Activated CD8-positive, alpha-beta memory T cell treated with anti-CD3 and anti-CD28 coated beads for 24 hours (primary cell): ENCODE results near the gene PRXL2A.

Source experiments
- DNase-seq: peaks from one replicate; pipeline ENCODE4 v3.0.0-alpha.2; 2020

PRXL2A gene

DNA sequence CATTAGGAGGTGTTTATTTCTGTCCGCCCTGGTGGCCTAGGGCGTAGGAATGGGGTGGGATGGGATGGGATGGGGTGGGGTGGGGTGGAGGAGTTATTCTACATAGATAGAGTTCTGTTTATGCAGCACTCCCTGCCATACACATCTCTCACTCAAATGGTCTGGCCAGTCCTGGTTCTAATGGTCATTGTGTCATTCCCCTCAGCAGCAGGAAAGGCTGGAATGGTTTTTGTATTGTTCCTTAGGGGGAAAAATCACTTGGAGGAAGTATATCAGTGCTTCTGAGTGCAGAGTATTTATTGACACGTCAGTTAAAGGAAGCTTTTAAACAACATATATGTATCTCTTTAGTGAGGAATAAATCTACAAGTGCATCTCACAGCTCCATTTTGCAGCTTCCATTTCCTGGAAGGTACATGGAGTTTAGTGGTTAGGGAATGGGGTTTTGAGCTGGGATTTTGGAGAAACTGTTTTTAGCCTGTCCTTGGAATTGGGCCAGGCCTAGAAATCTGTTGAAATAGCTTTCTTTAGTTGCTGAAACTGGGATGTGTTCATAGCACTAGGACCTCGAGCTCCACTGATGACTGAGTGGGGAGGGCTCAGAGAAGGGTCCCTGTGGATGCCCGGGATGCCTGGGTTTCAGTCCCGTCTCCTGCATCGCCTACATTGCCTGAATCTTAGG lies 54.1 kb downstream of the PRXL2A start:
- DNase-seq: no peak

DNA sequence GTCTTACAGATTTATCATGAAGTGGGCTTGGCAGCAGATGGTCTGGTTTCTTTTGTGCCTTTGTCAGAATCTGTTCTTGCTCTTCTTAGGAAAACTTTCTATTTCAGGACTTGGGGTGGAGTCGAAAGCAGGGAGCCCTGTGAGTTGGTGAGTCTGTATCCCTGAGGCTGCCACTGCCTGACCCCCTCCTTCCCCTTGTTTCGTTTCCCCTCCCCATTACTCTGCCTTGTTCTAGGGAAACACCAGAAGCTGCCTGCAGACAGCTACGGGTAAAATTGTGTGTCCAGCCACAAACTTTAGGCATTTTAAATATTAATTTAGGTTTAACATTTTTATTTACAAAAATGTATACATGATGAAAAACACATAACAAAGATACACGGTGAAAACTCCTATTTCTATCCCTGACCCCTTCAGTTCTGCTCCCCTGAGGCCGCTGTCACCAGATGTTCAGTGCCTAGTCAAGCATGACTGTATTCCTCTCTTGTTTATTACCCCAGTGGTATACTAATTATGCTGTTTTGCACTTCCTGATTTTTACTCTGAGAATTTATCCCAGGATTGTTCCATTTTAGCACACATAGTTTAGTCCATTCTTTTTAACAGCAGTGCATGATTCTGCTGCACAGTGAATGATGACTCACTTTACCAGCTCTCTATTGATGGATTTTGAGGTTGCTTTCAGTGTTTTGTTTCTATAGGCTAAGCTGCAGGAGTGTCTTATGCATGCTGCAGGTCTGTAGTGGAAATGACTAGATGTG lies 54.8 kb downstream of the PRXL2A start:
- no peak for DNase-seq

GRCh38 chr10:80463868-80464267 lies 55.5 kb downstream of the PRXL2A start:
- peak; percentile 65 for DNase-seq

GRCh38 chr10:80464557-80465450 lies 56.5 kb downstream of the PRXL2A start:
- DNase-seq: peak; percentile 72

DNA sequence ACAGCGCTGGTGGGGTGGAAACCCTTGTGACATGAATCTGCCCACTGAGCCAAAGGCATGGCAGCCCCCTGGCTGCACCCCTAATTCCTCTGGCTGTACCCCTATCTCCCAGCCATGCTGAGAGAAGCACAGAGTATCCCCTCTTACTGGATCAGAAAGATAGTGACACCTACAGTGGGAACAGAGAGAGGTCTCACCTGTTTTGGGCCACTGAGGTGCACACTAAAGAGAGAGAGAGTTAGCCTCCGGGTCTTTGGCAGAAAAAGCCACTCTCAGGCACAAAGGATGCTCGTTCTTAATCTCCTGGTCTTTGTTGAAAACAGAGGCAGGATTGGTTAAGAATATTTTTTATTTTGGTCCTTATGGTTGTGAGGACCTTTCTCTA lies 57.1 kb downstream of the PRXL2A start:
- no peak for DNase-seq

GRCh38 chr10:80465839-80466590 lies 57.7 kb downstream of the PRXL2A start:
- DNase-seq: peak; percentile 73

GRCh38 chr10:80466724-80467326 lies 58.5 kb downstream of the PRXL2A start:
- DNase-seq: no peak

DNA sequence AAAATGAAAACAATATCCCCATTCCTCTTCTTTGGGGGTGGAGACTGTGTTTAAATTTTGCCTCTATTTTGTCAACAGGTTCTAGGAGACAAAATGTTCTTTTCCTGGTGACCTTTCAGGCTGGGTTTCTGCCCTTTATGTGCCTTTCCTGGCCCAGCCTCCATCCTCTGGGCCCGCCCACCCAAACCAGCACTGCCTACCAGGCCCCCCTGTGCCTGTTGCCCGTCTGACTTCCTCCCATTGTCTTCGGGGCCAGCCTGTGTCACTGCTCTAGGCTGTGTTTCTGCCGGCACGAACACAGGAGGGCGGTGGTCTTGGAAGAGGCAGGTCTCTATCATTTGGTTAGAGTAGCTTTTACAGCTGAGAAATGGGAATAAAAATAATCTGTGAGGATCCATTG lies 59.7 kb downstream of the PRXL2A start:
- DNase-seq: peak; percentile 85

DNA sequence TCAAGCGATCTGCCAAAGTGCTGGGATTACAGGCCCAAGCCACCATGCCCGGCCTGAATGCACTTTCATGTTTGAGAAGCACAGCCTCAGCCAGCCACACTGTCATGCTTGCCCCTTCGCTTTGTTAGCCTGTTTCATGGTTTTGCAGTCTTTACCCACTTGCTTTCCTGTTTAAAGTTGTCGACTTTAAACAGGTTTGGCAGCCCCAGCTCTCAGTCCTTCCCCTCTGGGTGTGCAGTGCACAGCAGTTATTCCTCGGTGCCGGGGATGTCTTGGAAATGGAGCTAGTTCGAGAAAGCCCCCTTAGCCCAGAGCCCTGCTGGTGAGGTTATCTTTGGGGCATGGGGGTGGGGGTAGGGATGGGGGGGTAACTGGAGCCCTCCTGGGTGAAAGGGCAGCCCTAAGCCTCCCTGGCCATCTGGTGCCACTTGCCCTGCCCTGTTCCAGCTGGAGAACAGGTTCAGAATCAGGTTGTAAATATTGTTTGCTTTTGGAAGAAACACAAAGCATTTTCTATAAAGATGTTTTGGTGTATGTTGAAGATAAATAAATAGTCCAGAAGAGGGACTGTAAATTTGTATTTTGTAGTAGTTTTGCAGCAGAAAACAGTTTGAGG lies 60.6 kb downstream of the PRXL2A start:
- peak; percentile 64 for DNase-seq

GRCh38 chr10:80470266-80470665 lies 61.9 kb downstream of the PRXL2A start:
- DNase-seq: no peak

DNA sequence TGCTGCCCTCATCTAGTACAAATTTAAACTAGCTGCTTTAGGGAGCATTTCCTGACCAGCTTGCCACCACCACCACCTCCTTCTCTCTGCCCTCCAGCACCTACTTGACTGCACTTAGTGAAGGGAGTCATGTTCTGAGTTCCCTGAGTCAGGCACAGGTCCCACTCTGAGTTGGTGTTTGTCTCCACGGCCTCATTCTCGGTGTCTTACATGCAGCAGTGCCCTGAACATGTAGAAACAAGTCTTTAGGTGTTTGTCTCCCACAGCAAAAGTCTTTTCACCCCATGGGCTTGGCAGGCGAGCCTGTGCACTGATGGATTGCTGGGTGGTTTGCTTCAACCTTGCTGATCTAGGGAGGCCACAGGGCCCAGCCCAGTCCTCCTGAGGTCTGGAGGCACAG lies 62.6 kb downstream of the PRXL2A start:
- DNase-seq: no peak

DNA sequence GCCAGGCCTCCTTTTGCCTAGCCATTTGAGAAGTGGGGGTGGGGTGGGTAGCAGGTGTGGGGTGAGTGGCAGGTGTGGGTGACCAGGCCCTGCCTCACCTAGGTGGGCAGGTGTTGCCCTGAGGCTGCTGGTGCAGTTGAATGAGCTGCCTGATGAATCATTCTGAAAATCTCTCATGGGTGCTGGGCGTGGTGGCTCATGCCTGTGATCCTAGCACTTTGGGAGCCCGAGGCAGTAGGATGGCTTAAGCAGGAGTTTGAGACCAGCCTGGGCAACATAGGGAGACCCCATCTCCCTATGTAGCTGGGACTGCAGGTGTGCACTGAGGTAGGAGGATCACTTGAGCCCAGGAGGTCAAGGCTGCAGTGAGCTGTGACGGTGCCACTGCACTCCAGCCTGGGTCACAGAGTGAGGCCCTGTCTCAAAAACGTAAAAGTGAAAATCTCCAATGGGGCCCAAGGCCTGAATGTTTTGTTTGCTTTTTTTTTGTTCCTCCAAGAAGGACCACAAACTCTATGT lies 63.4 kb downstream of the PRXL2A start:
- peak; percentile 80 for DNase-seq

DNA sequence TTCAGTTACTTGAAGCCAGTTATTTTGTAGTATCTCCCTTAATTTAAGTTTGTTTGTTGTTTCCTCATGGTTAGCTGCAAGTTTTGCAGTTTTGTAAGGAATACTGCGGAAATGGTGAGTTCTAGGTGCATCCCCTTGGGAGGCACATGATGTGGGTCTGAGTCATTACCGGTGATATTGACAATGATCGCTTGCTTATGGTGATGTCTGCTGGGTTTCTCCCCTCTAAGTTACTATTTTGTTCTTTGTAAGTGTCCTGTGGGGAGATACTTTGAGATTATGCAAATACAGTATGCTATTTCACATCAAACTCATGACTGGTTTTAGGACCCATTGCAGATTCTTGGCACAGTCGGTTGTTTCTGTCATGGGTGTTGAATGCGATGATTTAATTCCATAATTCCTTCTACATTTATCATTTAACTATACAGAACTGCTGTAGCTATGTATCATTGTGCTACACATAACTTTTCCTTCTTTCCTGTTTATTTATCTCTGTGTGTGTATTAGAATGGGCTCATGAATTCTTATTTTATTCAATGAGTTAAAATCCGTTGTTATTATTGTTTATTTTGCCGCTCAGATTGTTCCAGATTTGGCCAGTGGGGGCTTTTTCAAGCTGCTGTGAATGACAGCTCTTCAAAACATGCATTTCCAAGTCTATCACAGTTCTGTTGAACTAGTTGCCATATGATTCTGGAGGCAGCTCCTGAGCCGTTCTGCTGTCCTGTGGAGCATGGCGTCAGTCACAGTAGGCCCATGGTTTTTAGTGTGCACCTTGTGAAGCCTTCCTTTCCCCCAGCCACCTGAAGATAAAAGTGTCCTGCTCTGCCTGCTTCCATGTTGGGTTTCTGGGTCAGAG lies 64.1 kb downstream of the PRXL2A start:
- DNase-seq: peak; percentile 54

DNA sequence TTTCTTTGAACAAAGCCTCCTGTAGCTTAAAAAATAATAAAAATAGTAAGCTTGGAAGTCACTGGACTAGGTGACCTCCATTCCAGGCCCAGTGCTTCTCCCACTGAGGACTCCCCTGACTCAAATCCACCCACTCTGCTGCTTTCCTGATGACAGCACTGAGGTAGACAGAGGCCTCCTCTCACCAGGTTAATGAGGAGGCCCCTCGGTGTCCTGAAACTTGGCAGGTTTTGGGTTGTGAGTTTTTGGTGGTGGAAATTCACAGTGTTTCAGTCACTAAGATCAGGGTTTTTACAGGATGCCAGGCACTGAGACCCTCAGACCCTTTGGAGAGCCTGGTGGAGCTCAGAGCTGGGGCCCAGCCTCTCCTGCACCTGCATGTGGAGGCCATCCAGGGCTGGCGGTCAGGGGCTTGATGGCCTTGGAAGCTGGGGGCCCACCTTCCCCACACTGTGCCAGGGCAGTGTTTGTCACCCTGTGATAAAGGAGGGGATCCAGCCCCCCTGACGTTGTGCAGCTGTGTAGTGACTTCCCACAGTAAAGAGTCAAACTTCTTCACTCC lies 64.8 kb downstream of the PRXL2A start:
- DNase-seq: peak; percentile 68

- DNase-seq: peak; percentile 59
Observed at GRCh38 chr10:80473692-80474596, 65.6 kb downstream of the PRXL2A start.

DNA sequence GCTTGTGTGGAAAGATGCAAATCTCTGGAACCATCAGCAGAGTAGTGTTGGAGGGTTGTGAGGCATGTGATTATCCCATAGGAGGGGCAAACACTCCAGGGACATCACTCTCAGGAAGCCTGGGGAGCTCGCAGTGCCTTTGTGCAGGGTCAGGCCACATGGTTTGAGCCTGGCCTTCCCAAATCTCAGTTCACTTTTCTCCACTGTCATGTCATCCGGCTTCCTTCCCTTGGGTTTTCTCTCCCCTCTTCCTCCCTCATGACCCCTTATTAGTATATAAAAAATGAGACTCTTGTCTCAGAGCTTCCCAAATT lies 66.2 kb downstream of the PRXL2A start:
- DNase-seq: peak; percentile 49

GRCh38 chr10:80474941-80475340 lies 66.6 kb downstream of the PRXL2A start:
- peak; percentile 55 for DNase-seq

- peak; percentile 52 for DNase-seq
Observed at GRCh38 chr10:80475641-80476040, 67.3 kb downstream of the PRXL2A start.

GRCh38 chr10:80476685-80477084 lies 68.3 kb downstream of the PRXL2A start:
- DNase-seq: peak; percentile 47
